Activated naive CD4-positive, alpha-beta T cell treated with anti-CD3 and anti-CD28 coated beads for 36 hours (primary cell): ENCODE measurements around the gene KNTC1. TPM values are rescaled to one million over a fixed set of nuclear protein-coding genes. Genes with fewer than 3 reads are reported as not detected.
"Not testable (repeated sequence)": the region's sequence is repeated elsewhere in the genome, so short reads cannot be mapped to it uniquely, and the experiment has no call there.

Experiments used
- CTCF ChIA-PET: fragments of 350-600 bp; sonication (Branson Sonifier 250); formaldehyde crosslinking; loops from one replicate; lab custom pipeline; 2021; ENCODE audit warnings: antibody characterized with exemption; lab: Charles Lee
- DNase-seq: peaks from one replicate; pipeline ENCODE4 v3.0.0-alpha.2; 2020
- H3K27ac Mint-ChIP-seq: one replicate; pipeline ENCODE4 v1.8.0; 2021; ENCODE audit warnings: mild to moderate bottlenecking, mixed read lengths
- H3K27me3 Mint-ChIP-seq: one replicate; pipeline ENCODE4 v1.8.0; 2021; ENCODE audit warnings: low read depth, mixed read lengths
- H3K36me3 Mint-ChIP-seq: one replicate; pipeline ENCODE4 v1.8.0; 2021; ENCODE audit warnings: low read depth, mixed read lengths
- H3K4me1 Mint-ChIP-seq: one replicate; pipeline ENCODE4 v1.8.0; 2021; ENCODE audit warnings: low read depth, mixed read lengths
- H3K4me3 Mint-ChIP-seq: one replicate; pipeline ENCODE4 v1.8.0; 2021; ENCODE audit warnings: mild to moderate bottlenecking, moderate library complexity, mixed read lengths
- H3K9me3 Mint-ChIP-seq: one replicate; pipeline ENCODE4 v1.8.0; 2021; ENCODE audit warnings: mixed read lengths
- intact Hi-C: fragments of 100-400 bp; cut with micrococcal nuclease; formaldehyde crosslinking; loops from one replicate; pipeline ENCODE4 v1.15.1; 2023
- total RNA-seq, 2 experiments: library from RNA; stranded (reverse); gene quantifications; one replicate each; pipeline ENCODE4 v1.2.3, GENCODE V29; 2021

The KNTC1 gene
- total RNA-seq, 2 experiments from 2014 or later = 141 to 142 TPM

DNA sequence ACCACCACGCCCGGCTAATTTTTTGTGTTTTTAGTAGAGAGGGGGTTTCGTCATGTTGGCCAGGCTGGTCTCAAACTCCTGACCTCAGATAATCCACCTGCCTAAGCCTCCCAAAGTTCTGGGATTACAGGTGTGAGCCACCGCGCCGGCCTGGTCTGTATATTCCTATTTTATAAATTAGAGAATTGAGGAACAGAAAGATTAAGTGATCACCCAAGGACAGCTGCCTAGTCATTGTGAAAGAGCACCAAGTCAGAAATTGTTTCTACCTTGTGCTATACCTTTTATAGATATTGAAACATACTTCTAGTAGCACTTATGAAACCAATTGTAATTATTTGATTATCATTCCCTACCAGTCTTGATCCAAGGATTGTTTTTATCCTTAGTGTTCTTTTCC is 1.9 kb downstream of the KNTC1 start:
- intact Hi-C loops = loop anchor here (5.0 kb wide), 1 partner anchor 703 kb away; the partner anchor contains the start of genes MPHOSPH9 and MTRFR
- Mint-ChIP-seq H3K9me3 (no peaks in the 10 kb centered on the region), H3K27me3 (no peaks in the 10 kb centered on the region), H3K4me3 (no peak overlapping the region), H3K36me3 (peaks cover 38% of the 10 kb centered on the region), H3K4me1 (peaks cover 29% of the 10 kb centered on the region), H3K27ac (no peak overlapping the region)
- CTCF ChIA-PET = no interaction called here
- no peak for DNase-seq

DNA sequence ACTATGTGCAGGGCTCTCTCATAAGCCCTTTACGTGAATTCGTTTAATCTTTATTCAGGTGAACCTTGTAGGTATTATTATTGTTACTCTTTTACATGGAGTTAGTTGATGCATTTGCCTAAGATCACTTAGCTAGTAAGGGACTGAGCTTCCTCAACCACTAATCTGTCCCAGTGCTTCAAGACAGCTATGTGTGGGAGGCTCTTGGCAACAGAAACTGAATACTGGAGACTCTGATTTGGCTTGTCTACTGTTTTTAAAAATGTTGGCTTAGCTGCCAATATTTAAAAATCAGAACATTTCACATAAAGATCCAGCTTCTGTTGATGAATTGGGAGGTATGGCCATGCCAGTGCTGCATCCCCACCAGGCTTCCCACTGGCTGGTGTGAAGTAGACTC is 6.8 kb downstream of the KNTC1 start:
- Mint-ChIP-seq H3K4me1 (peaks cover 8% of the 10 kb centered on the region), H3K4me3 (no peak overlapping the region), H3K36me3 (peaks cover 45% of the 10 kb centered on the region), H3K27me3 (no peaks in the 10 kb centered on the region), H3K9me3 (no peaks in the 10 kb centered on the region), H3K27ac (no peak overlapping the region)
- no peak for DNase-seq
- CTCF ChIA-PET = interaction anchor here (0.7 to 1.2 kb wide), 2 partner anchors 9 to 63 kb away, joined by 3 read pairs; no protein-coding TSS in a partner anchor
- intact Hi-C loops = no loop called here

DNA sequence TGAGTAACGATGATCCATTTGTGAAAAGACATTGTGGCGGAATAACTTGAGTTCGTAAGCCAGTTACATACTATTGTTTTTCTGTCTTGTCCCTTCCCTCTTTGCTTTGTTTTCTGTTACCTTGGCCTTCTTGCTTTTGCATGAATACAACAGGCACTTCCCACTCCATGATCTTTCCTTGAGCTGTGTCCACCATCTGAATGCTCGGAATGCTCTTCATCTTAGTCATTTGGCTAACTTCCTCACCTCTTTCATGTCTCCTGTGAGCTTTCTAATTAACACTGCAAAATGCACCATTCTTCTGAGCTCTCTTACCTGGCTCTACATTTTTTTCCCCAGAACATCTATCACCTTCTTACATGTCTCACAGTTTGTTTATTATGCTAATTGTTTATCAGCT is 10.0 kb downstream of the KNTC1 start:
- no peak overlapping the region for H3K4me3 Mint-ChIP-seq
- H3K36me3 Mint-ChIP-seq = peaks cover 38% of the 10 kb centered on the region
- no peaks in the 10 kb centered on the region for H3K27me3 Mint-ChIP-seq
- DNase-seq = no peak
- no peaks in the 10 kb centered on the region for H3K4me1 Mint-ChIP-seq
- intact Hi-C loops = no loop called here
- CTCF ChIA-PET = interaction anchor here (0.6 to 0.7 kb wide), 2 partner anchors 226 to 361 kb away, joined by 3 to 4 read pairs; no protein-coding TSS in a partner anchor
- no peaks in the 10 kb centered on the region for H3K9me3 Mint-ChIP-seq
- no peak overlapping the region for H3K27ac Mint-ChIP-seq

DNA sequence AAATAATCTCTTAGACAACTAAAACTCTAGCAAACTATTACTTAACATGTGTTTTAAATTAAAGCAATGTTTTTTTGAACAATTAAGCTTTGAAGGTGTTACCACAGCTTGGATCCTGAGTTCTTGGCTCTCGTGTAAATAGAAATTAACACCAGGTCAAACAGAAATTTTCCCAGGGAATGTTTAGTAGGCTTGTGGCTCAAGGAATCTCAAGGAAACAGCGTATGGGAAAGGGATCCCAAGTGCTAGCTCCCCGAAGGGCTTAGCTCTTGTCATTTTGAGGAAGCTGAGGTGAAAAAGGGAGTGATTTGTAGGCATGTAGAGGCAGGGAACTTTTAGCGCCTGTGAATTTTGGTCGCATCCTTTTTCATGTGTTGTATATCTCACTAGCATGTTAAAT is 11.4 kb downstream of the KNTC1 start:
- CTCF ChIA-PET = interaction anchor here (1.3 kb wide), 1 partner anchor 29 kb away, joined by 3 read pairs; no protein-coding TSS in a partner anchor
- Mint-ChIP-seq H3K9me3 (no peaks in the 10 kb centered on the region), H3K36me3 (peaks cover 40% of the 10 kb centered on the region), H3K4me3 (no peak overlapping the region), H3K27me3 (no peaks in the 10 kb centered on the region), H3K27ac (no peak overlapping the region), H3K4me1 (no peaks in the 10 kb centered on the region)
- intact Hi-C loops = no loop called here
- DNase-seq = no peak

DNA sequence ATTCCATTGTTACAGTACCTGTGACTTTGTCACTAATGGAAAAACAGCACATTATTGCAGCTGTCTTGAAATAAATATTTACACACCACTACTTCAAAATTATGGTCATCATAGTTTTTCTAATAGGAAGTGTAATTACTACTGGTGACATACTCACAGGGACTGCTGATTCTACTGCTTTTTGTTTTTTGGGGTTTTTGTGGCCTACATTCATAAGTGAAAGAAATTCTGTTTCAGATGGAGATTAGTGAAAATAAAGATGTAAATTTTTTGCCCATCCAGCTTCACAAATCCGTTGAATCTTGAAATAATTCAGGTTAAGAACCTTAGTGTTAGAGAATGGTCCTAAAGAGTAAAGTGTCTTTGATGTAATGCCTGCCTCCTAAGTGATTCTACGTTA is 17.5 kb downstream of the KNTC1 start:
- Mint-ChIP-seq H3K27me3 (no peaks in the 10 kb centered on the region), H3K4me1 (no peaks in the 10 kb centered on the region), H3K36me3 (peaks cover 34% of the 10 kb centered on the region), H3K27ac (no peak overlapping the region), H3K4me3 (no peak overlapping the region), H3K9me3 (no peaks in the 10 kb centered on the region)
- CTCF ChIA-PET = interaction anchor here (0.6 kb wide), 1 partner anchor 263 kb away, joined by 3 read pairs; no protein-coding TSS in a partner anchor
- intact Hi-C loops = no loop called here
- DNase-seq = no peak

DNA sequence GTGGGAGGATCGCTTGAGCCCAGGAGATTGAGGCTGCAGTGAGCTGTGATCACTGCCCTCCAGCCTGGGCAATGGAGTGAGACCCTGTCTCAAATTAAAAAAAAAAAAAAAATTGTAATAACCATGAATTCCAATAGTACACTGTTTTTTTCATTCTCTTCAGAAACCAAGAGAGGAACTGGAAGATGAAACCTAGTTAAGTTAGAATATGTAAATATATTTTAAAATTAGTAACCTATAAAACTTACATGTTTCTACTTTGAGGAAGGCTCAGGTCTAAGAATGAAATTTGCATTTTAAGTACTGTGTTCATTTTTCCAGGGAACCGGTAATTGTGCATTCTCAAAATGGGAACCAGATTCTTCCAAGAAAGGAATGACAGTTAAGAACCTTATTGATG is 18.8 kb downstream of the KNTC1 start:
- Mint-ChIP-seq H3K27me3 (no peaks in the 10 kb centered on the region), H3K36me3 (peaks cover 41% of the 10 kb centered on the region), H3K27ac (no peak overlapping the region), H3K9me3 (no peaks in the 10 kb centered on the region), H3K4me1 (no peaks in the 10 kb centered on the region), H3K4me3 (no peak overlapping the region)
- intact Hi-C loops = no loop called here
- no peak for DNase-seq
- CTCF ChIA-PET = no interaction called here

DNA sequence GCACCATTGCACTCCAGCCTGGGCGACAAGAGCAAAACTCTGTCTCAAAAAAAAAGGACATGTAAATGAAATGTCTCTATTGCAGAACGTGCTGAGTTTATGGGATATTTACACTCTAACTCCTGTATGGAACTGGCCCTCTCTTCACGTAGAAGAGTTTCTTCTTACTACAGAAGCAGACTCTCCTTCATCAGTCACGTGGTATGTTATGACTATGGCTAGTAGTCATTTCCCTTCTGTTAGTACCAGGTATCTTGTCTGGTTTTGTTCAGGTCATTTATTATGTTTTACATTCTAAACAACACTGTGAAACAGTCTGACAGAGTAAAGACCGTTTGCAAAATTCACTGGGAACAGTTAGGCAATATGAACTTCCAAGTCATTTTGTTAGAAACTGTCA is 20.3 kb downstream of the KNTC1 start:
- peaks cover 48% of the 10 kb centered on the region for H3K36me3 Mint-ChIP-seq
- CTCF ChIA-PET = no interaction called here
- H3K27ac Mint-ChIP-seq = no peak overlapping the region
- no peak for DNase-seq
- intact Hi-C loops = no loop called here
- H3K27me3 Mint-ChIP-seq = no peaks in the 10 kb centered on the region
- no peaks in the 10 kb centered on the region for H3K4me1 Mint-ChIP-seq
- H3K4me3 Mint-ChIP-seq = no peak overlapping the region
- no peaks in the 10 kb centered on the region for H3K9me3 Mint-ChIP-seq

DNA sequence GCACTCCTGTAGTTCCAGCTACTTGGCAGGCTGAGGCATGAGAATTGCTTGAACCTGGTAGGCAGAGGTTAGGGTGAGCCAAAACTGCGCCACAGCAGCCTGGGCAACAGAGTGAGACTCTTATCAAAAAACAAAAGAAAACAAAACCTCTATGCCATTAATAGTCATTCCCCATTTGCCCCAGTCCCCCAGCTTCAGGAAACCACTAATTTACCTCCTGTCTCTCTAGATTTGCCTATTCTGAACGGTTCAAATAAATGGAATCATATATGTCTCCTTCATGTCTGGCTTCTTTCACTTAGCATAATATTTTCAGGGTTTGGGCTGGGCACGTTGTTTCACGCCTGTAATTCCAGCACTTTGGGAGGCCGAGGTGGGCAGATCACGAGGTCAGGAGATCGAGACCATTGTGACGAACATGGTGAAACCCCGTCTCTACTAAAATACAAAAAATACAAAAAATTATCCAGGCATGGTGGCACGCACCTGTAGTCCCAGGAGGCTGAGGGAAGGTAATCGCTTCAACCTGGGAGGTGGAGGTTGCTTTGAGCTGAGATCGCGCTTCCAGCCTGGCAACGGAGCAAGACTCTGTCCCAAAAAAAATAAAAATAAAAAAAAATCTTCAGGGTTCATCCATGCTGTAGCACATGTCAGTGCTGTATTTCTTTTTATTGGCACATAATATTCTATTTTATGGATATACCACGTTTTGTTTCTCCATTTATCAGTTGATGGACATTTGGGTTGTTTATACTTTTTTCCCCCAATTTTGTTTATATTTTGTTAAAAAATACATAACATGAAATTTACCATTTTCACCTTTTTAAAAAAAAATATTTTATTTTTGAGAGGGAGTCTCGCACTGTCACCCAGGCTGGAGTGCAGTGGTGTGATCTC is 31.9 kb downstream of the KNTC1 start:
- H3K27ac Mint-ChIP-seq = no peak overlapping the region
- no peaks in the 10 kb centered on the region for H3K27me3 Mint-ChIP-seq
- peaks cover 48% of the 10 kb centered on the region for H3K36me3 Mint-ChIP-seq
- intact Hi-C loops = no loop called here
- no peak for DNase-seq
- CTCF ChIA-PET = no interaction called here
- peaks cover 7% of the 10 kb centered on the region for H3K4me1 Mint-ChIP-seq
- H3K4me3 Mint-ChIP-seq = no peak overlapping the region
- H3K9me3 Mint-ChIP-seq = no peaks in the 10 kb centered on the region

DNA sequence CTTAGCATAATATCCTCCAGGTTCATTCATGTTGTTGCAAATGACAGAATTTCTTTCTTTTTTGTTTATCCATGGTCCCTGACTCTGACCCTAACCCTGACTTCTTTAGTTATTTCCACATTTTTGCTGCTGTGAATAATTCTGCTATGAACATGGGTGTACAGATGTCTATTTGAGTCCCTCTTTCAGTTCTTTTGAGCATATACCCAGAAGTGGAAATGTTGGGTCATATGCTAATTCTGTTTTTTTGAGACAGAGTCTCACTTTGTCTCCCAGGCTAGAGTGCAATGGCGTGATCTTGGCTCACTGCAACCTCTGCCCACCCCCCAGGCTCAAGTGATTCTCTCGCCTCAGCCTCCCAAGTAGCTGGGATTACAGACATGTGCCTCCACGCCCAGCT is 33.1 kb downstream of the KNTC1 start:
- Mint-ChIP-seq H3K4me3 (no peak overlapping the region), H3K9me3 (no peaks in the 10 kb centered on the region), H3K4me1 (peaks cover 7% of the 10 kb centered on the region), H3K36me3 (peaks cover 43% of the 10 kb centered on the region), H3K27me3 (no peaks in the 10 kb centered on the region), H3K27ac (no peak overlapping the region)
- intact Hi-C loops = no loop called here
- no peak for DNase-seq
- CTCF ChIA-PET = no interaction called here

DNA sequence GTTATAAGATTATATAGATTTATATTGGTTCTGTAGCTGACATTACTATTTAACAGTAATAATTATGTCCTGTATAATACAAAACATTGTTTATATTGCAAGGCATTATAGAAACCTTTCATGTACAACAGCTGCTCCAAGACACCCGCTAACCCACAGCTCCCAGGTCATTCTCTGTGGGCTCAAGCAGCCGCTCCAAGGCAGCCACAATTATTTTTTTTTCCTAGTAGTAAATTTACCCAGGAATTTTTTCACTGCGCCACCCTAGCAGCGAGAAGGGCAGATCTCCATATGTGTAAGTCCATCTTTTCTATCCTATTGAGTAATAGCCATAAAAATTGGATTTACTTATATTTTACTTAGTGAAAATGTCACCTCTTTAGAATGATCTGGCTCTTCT is 36.3 kb downstream of the KNTC1 start:
- Mint-ChIP-seq H3K27ac (no peak overlapping the region), H3K4me3 (no peak overlapping the region), H3K27me3 (no peaks in the 10 kb centered on the region), H3K9me3 (no peaks in the 10 kb centered on the region), H3K4me1 (peaks cover 7% of the 10 kb centered on the region), H3K36me3 (peaks cover 28% of the 10 kb centered on the region)
- intact Hi-C loops = no loop called here
- no peak for DNase-seq
- CTCF ChIA-PET = no interaction called here

DNA sequence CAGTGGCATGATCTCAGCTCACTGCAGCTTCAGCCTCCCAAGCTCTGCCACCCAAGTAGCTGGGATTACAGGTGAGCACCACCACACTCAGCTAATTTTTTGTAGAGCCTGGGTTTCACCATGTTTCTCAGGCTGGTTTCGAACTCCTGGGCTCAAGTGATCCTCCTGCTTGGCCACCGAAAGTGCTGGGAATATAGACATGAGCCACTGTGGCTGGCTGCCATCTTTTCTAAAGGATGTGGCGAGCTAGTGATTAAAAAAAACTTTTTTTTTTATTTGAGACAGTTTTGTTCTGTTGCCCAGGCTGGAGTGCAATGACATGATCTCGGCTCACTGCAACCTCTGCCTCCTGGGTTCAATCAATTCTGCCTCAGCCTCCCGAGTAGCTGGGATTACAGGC is 39.8 kb downstream of the KNTC1 start:
- DNase-seq, H3K27me3 Mint-ChIP-seq, intact Hi-C loops, H3K4me1 Mint-ChIP-seq, H3K9me3 Mint-ChIP-seq, H3K4me3 Mint-ChIP-seq, H3K27ac Mint-ChIP-seq: not testable (repeated sequence)
- CTCF ChIA-PET = interaction anchor here (1.2 kb wide), 1 partner anchor 29 kb away, joined by 3 read pairs; no protein-coding TSS in a partner anchor
- H3K36me3 Mint-ChIP-seq = peaks cover 24% of the 10 kb centered on the region

DNA sequence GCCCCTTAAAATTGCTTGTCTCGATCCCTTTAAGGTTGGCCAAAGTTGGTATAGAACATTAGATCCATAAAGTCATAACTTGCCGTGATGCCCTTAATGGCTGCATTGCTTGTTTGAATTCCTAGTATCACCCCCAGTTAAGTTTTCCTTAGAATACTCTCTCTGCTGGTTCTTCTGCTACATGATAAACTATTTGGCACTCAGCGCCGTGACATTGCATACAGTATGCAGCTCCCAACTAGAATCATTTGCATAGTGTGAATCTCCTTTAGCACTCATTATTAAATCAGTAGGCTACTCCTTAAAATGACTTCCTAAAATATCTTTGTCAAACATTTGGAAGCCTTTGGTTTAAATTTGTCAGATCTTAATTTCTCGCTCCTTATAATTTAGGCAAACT is 42.2 kb downstream of the KNTC1 start:
- no peak overlapping the region for H3K4me3 Mint-ChIP-seq
- H3K4me1 Mint-ChIP-seq = no peaks in the 10 kb centered on the region
- H3K27ac Mint-ChIP-seq = no peak overlapping the region
- no peak for DNase-seq
- CTCF ChIA-PET = no interaction called here
- no peaks in the 10 kb centered on the region for H3K9me3 Mint-ChIP-seq
- H3K36me3 Mint-ChIP-seq = peaks cover 27% of the 10 kb centered on the region
- intact Hi-C loops = no loop called here
- no peaks in the 10 kb centered on the region for H3K27me3 Mint-ChIP-seq

DNA sequence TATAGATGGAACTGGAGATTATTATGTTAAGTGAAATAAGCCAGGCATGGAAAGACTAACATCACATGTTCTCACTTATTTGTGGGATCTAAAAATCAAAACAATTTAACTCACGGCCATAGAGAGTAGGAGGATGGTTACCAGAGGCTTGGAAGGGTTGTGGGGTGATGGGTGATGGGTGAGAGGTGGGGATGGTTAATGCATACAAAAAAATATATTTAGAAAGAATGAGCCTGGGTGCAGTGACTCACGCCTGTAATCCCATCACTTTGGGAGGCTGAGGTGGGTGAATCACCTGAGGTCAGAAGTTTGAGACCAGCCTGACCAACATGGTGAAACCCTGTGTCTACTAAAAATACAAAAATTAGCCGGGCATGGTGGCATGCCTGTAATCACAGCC is 43.0 kb downstream of the KNTC1 start:
- H3K27me3 Mint-ChIP-seq, H3K4me1 Mint-ChIP-seq, intact Hi-C loops, H3K9me3 Mint-ChIP-seq, H3K27ac Mint-ChIP-seq, DNase-seq, CTCF ChIA-PET, H3K4me3 Mint-ChIP-seq: not testable (repeated sequence)
- H3K36me3 Mint-ChIP-seq = peaks cover 33% of the 10 kb centered on the region
